ENCODE results near the gene SCAMP5.

DNA sequence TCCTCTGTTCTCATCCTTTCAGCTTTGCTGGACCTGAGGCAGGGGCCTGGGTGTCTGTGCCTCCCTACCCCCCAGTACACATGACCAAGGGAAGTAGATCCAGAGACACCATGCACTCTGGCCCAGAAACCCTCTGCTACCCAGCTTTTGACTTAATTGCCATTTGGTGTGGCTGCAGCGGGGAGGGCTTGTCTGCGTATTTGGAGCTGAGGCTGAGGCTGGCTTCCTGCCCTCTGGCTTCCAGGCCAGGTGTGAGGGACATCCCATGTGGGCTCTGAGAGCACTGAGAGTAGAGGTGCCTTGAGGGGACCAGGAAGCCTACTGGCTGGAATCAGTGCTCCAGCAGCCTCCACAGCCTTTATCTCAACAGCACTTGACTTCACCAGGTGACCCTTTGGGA, 54.9 kb downstream of the SCAMP5 start:
- TF ChIP-seq EZH2 (IDR thresholded peaks at IDR 0.05) (no peak), FOXP2 (optimal IDR thresholded peaks at IDR 0.05; ENCODE audit: control extremely low read depth, extremely low read length, insufficient read depth) (no peak)
